Mammary epithelial cell (primary cell): ENCODE data around the gene GTF2H4.

Experiments used
- CTCF ChIP-seq, 2 donors: IDR thresholded peaks in 1 of 2; conservative IDR thresholded peaks in 1 of 2; 2 replicates each; pipeline ENCODE4 v1.5.1; 2011 to 2012; ENCODE audit warnings: inconsistent platforms in 2 of 2, low read length in 2 of 2, mild to moderate bottlenecking in 2 of 2, control low read depth in 1 of 2, low read depth in 1 of 2; ENCODE audit not compliant: insufficient read depth in 1 of 2; ENCODE audit errors: extremely low read depth in 1 of 2
- EZH2 ChIP-seq: IDR thresholded peaks from 2 replicates; pipeline ENCODE4 v1.6.1; 2012; ENCODE audit warnings: low read length, inconsistent platforms, borderline replicate concordance

- TF ChIP-seq EZH2: no peak
- no peak for TF ChIP-seq CTCF (conservative IDR thresholded peaks at IDR 0.05 in 1 of 2, IDR thresholded peaks at IDR 0.05 in 1 of 2; ENCODE audit: extremely low read depth in 1 of 2, insufficient read depth in 1 of 2, low read depth in 1 of 2, low read length in 2 of 2)
These were observed 39.2 kb downstream of the GTF2H4 start for GRCh38 chr6:30947231-30947630.
